T follicular helper cell (primary cell): ENCODE measurements around the gene EIF1AY.
"Not testable (repeated sequence)": the region's sequence is repeated elsewhere in the genome, so short reads cannot be mapped to it uniquely, and the experiment has no call there.

Source experiments
- DNase-seq: peaks from one replicate; pipeline ENCODE4 v3.0.0-alpha.2; 2020; ENCODE audit warnings: low read depth
- total RNA-seq, 2 experiments: gene quantifications; one replicate each; lab custom pipeline; 2026; lab: John Stamatoyannopoulos, UW

Gene EIF1AY, protein sequence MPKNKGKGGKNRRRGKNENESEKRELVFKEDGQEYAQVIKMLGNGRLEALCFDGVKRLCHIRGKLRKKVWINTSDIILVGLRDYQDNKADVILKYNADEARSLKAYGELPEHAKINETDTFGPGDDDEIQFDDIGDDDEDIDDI
- total RNA-seq = 0 reads per million in 2 experiments

DNA sequence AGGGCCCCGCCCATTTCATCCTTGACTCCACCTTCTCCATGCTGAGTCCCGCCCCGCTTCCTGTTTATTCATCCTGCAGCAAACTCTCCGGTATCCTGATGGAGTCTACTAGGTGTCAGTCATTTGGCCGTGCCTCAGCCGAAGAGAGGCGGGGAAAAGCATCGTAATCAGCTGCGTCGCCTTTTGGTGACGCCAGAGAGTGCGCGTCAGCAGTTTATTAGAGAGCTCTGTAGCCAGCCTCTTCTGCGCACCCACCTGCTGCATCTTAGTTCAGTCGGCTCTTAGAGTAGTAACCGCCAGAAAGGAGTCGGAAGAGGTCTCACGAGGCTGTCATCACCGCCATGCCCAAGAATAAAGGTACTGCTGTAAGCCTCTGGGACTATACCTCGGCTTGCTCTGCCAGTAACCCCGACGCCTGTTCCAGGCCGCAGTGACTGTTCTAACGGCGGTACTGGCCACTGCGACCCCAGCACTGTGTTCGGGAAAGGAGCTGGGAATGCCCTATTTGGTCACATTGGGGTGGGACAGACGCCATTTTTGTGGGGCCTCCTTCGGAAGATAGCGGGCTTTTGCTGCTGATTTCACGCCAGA, at the start of gene EIF1AY:
Gene EIF1AY, plus strand, starts transcription at position 246 of the 591 bp plus-strand sequence. Its CDS starts 96 bp downstream, at position 342.
- no peak for DNase-seq

DNA sequence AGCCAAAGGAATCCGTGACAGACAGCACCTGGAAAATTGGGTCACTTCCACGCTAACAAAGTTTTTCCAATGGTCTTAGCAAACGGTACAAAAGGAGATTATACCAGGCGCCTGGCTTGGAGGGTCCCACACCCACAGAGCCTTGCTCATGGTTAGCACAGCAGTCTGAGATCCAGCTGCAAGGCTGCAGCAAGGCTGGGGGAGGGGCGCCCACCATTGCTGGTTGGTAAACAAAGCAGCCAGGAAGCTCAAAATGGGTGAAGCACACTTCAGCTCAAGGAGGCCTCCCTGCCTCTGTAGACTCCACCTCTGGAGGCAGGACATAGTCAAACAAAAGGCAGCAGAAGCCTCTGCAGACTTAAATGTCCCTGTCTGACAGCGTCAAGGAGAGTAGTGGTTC, 47.1 kb upstream of the EIF1AY start:
- no peak for DNase-seq

DNA sequence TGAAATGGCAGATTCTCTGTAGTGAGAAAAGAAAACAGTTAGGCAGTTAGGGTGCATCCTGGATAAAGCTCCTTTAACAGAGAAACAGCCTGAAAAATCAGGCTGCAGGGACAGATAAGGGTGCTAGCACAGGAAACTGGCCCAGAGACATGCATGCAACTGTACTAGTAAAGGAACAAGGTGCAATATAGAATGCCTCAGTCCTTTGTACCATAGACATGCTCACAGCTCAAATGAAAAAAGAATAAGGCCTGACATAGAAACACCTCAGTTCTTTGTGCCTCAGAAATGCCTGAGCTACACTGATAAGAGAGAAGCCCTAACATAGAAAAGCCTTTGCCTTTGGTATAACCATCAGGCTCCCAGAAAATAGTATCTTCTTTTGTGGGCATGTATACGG, 37.4 kb upstream of the EIF1AY start:
- no peak for DNase-seq

DNA sequence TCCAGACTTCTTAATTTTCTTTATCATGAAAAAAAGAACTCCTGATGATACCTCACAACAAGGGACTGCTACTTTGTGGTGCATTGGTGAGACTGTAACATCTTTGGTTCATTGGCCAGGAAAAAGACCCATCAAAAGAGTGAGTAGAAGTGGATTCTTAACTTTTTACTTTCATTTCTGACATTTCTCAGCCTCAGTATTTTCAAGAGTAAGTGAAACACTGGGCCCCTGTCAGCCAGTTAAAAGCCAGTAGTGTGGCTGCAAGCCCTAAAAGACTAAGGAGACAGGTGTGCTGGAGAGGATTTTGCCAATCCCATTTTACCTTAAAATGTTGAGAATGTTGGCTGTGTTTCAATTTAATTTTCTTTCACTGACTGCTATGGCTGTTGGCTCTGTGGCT, 36.6 kb upstream of the EIF1AY start:
- no peak for DNase-seq

DNA sequence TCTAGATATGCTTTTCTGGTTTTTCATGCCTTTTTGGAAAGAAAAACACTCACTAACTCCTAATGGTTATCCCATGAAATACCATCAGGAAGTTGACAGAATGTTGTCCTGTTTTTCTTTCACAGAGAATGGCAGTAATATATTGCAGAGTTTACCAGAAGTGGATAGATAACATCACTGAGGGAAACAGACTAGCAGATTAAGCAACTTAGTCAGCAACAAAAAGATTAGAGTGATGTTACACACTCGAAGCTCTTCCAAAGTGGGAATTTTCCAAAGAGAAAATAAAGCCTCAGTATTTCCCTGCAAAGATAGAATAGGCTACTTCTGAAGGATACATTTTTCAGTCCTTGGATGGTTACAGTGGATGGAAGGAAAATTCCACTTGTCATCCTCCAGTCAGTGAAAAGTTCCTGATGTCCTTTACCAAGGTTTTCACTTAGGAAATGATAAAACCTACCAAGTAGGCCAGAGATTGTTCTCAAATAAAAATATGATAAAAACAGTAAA, 31.1 kb upstream of the EIF1AY start:
- no peak for DNase-seq

DNA sequence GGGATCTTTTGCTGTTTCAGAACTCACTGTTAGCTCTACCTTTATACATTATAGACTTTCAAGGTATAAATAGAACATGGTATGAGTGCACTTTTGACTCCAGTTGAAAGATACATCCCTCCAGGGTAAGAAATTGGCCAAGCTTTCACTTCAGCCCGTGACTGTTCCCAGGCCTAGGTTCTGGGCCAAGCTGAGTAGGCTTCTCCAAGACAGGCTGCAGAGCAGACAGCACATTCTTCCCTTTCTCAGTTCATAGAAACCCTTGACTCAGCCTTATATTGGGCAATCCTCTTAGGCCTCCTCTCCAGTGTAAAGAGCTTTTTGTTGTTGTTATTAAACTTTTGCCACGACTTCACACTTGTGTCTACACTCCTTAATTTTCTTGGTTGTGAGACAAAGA, 29.5 kb upstream of the EIF1AY start:
- DNase-seq = no peak

DNA sequence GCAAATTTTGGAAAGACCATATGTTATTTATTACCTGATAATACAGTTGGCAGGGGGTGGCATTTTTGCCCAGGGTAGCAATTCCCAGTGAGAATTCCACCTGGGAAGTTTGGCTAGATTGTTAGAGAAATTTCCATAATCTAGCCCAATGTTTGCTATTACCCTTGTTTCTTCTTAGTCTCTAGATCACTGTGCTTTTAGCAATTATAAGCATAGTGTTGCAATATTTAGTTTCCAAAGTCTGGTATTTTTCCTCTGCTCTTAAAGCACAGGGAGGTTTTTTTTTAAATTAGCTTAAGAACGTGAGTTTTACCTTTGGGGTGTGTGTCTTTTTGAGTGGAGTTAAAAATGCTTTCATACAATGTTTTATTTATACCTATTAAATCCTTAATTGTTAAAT, 26.3 kb upstream of the EIF1AY start:
- no peak for DNase-seq

DNA sequence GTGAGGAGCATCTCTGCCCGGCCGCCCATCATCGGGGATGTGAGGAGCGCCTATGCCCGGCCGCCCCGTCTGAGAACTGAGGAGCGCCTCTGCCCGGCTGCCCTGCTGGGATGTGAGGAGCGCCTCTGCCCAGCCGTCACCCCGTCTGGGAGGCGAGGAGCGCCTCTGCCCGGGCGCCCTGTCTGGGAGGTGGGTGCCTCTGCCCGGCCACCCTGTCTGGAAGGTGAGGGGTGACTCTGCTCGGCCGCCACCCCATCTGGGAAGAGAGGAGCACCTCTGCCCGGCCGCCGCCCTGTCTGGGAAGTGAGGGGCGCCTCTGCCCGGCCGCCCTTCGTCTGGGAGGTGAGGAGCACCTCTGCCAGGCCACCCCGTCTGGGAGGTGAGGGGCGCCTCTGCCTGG, 23.7 kb upstream of the EIF1AY start:
- DNase-seq = no peak

DNA sequence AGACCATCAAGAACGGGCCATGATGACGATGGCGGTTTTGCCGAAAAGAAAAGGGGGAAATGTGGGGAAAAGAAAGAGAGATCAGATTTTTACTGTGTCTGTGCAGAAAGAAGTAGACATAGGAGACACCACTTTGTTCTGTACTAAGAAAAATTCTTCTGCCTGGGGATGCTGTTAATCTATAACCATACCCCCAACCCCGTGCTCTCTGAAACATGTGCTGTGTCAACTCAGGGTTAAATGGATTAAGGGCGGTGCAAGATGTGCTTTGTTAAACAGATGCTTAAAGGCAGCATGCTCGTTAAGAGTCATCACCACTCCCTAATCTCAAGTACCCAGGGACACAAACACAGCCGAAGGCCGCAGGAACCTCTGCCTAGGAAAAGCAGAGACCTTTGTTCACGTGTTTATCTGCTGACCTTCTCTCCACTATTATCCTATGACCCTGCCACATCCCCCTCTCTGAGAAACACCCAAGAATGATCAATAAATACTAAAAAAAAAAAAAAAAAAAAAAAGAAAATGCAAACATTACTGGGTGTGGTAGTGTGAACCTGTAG, 22.7 kb upstream of the EIF1AY start:
- DNase-seq = not testable (repeated sequence)

DNA sequence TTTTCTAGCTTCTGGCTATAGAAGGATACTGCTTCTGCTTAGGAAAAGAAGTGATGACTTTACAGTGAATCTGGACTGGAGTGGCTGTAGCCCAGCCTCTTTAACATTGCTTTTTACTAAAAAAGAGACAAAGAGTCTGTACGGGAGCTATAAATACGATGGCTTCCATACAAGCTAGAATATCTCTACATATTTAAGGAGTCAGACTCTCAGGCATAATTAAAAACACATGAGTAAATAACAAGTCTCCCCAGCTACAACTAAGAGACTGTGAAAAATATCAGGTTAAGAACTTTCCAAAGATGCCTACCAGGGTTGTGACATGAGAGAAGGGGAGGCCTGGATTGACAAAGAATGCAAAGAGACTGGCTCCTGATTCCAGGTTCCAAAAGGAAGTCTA, 19.8 kb upstream of the EIF1AY start:
- no peak for DNase-seq

DNA sequence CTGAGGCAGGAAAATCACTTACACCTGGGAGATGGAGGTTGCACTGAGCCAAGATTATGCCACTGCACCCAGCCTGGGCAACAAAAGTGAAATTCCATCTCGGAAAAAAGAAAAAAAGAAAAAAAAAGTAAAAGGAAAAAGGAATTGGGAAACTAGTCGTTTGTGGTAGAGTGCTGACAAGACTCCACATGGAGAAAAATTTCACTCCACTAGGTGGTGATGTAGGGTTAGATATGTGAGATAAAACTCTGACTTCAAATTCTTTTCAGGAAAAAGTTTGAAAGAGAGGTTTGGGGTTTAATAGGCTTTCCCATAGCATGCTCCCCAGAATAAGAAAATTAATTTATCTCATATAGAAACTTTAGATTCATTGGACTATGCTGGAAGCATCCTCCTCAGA, 16.9 kb upstream of the EIF1AY start:
- no peak for DNase-seq

DNA sequence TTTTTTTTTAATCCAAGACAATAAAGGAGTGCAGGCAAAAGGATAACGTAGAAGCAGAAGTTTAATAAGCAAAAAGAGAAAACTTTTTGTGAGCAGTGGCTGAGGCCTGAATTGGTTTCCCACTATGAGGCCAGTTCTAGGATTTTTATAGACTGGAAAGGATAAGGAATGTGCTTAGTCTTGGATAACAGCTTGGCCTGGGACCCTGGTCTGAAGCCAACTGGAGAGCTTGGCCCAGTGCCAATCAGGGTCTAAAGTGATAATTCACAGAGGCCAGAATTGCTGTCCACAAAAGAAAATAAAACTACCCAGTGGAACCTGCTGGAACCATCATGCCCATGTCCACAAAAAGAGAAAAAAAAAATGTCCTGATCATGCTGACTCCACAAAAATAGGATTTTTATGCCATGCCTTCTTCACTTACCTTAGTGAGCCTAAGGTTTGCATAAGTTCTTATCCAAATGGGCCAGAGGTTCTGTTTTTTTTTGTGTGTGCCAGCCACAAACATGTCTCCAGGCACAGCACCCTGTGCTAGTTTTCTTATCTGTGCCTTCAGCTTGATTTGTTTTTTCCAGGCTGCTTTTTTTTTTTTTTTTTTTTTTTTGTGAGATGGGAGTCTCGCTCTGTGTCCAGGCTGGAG, 15.6 kb upstream of the EIF1AY start:
- DNase-seq = no peak

DNA sequence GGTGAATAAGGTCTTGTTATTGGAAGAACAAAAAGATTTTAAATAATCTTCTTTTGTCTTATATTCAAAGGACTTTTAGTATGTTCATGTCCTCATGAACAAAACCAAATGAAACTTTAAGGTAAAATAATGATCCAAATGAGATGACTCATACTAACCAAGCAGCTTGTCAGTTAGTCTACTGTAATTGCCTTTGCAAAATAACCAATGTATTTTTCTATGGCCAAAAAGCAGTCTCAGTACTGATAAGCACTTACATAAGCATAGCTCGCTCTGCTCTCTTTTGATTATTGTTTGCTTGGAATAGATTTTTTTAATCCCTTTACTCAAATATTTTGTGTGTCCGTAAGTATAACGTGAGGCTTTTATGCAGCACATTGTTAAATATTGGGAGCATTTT, 4.3 kb upstream of the EIF1AY start:
- DNase-seq = no peak

DNA sequence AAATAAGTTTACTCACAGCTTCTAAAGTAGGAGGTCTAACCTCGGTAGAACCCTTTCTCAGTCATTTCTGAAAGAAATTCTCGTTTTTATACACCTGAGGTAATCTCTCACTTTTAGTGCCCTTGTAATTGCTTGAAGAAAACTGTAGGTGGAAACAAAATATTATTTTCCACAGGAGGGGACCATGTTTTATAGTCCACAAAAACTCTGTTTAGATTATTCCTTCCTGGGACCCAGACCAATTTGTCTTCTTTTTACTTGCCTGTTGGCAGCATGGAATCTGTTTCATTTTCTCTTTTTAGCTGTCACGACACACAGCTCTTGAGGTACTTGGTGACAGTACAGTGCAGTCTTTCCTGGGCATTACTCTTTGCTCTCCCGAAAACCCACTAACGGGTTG, 930 bp downstream of the EIF1AY start:
- no peak for DNase-seq

DNA sequence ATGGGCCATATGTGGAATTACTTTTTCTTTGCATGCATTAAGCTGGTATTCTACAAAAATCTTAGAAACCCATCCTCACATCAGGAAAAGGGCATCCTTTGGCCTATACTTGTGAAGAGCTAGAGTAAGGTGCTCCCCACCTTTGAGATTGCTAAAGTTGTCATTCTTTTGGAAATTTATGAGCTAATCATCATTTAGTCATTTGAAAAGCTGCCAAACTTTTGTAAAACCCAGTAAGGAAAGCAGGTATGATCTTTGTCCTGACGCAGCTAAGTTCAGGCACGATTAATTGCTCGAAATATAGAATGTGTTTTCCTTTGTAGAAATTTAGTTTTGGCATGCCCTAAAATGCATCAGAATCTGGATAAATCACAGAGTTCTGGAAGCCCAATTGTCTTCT, 2.6 kb downstream of the EIF1AY start:
- no peak for DNase-seq

DNA sequence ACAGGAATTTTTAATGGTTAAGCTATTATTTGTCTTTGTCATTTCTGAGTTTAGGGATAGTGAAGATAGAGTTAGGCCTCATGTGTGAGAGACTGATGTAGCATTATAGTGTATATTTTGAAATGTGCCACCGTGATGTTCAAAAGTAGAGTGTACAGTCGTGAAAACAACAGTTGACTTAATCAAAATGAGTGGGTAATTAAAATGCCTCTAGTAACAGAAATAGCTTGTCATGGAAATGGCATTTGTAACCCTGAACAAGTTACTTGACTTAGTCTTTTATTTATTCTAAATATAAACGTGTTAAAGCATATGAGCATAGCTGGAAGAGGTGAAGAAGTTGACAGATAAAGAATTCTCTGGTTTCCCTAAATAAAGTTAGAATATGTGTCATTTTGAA, 6.1 kb downstream of the EIF1AY start:
- no peak for DNase-seq

DNA sequence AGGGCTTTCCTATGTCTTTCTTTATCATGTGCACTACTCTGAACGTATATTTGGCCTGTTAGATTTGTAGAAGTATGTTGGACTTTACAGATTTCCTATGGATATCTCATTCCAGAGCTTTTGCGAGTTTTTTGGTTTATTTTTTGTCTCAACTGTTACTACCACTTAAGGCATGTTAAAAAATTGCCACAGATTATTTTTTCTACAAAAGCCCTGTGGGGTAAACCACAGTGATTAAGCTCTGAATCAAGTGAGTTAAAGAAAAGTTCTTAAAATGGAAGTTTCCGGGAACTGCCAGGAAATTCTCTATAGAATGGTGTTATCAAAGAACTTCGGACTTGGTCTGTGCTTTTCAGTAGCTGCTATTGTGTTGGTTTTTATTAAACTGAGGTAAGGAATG, 10.6 kb downstream of the EIF1AY start:
- DNase-seq = no peak
